Measurements from ENCODE around the gene NF2. TPM values are rescaled to one million over a fixed set of nuclear protein-coding genes. Genes with fewer than 3 reads are reported as not detected.
A peak's percentile ranks its signal among the peaks of the same experiment; 100 is the strongest.

NF2 gene
- total and polyA plus RNA-seq, 11 donors: 15.0 to 137 (median 52.1) TPM

DNA sequence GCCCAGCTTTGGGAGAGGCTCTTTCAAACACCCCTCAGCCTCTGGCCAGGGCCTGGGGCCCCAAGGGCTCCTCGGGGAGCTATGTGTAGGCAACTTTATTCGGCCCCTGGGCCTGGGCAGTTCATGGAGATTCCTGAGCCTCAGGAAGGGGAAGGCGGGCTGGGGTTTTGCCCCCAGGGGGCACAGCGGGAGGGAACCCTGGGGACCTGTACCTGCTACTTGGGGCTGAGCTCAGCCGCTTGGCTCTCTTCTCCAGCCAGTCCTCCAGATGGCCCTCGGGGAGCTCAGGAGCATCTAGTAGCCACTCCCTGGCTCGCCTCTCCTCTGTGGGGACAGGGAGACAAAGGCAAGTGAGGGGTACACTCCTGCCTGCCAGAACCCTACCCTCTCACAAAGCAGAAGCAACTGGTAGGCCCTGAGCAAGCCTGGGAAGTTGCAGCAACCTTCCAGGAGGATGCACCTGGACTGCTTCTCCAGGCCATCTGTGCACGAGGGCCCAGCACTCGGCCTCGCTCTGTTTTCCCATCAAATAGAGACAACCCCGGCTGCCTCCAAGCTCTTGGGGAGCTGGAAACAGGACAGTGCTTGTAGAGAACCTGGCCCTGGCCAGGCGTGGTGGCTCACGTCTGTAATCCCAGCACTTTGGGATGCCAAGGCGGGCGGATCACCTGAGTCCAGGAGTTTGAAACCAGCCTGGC, 134.8 kb downstream of the NF2 start:
- ATAC-seq (no peak), DNase-seq (no peak)
- peaks cover 0 to 59% (median 34%) of the 10 kb centered on the region in 9 donors for H3K36me3 ChIP-seq
- H3K4me1 ChIP-seq: peaks cover 0 to 7% (median 0%) of the 10 kb centered on the region in 12 donors
- no peak overlapping the region for H3K4me3 ChIP-seq
- no peaks in the 10 kb centered on the region for H3K9me3 ChIP-seq
- WGBS, 4 donors: 89 to 93% (median 92%) methylated on average over 8 to 15 of the region's 15 CpGs
- TF ChIP-seq, protein P1, sequence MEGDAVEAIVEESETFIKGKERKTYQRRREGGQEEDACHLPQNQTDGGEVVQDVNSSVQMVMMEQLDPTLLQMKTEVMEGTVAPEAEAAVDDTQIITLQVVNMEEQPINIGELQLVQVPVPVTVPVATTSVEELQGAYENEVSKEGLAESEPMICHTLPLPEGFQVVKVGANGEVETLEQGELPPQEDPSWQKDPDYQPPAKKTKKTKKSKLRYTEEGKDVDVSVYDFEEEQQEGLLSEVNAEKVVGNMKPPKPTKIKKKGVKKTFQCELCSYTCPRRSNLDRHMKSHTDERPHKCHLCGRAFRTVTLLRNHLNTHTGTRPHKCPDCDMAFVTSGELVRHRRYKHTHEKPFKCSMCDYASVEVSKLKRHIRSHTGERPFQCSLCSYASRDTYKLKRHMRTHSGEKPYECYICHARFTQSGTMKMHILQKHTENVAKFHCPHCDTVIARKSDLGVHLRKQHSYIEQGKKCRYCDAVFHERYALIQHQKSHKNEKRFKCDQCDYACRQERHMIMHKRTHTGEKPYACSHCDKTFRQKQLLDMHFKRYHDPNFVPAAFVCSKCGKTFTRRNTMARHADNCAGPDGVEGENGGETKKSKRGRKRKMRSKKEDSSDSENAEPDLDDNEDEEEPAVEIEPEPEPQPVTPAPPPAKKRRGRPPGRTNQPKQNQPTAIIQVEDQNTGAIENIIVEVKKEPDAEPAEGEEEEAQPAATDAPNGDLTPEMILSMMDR (IDR thresholded peaks at IDR 0.05): no peak
- no peak for TF ChIP-seq POLR2A (IDR thresholded peaks at IDR 0.05)
- intact Hi-C loops (cut with DNase I): no loop called here
- no peaks in the 10 kb centered on the region for H3K27me3 ChIP-seq
- no peak overlapping the region for H3K27ac ChIP-seq

DNA sequence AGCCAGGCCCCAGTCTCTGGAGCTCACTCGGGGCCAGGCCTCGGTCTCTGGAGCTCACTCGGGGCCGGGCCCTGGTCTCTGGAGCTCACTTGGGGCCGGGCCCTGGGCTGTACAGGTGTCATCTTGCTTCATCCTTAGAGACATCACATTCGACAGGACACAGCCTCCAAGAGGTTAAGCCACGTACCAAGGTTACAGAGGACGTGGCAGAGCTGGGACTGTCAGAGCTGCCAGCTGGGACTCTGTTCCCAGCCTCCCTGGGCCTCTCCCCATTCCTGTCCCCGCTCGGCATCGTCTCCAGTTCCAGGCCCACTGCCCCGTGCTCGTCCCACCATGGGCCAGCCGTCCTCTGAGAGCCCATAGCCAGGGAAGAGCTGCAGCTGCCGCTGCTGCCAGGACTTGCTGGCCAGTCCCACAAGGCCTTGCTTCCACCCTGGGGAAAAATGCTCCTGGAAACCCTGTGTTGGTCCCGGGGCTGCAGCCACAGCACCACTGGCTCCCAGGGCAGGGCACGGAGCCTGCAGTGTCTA, 136.0 kb downstream of the NF2 start:
- no peaks in the 10 kb centered on the region for H3K4me1 ChIP-seq
- no peak for TF ChIP-seq POLR2A (IDR thresholded peaks at IDR 0.05)
- 88 to 95% (median 93%) methylated on average over 12 to 17 of the region's 17 CpGs for WGBS, 4 donors
- H3K27me3 ChIP-seq: no peaks in the 10 kb centered on the region
- no peak overlapping the region for H3K27ac ChIP-seq
- peaks cover 0 to 56% (median 35%) of the 10 kb centered on the region in 9 donors for H3K36me3 ChIP-seq
- DNase-seq: peak in 1 of 5 donors; percentile 42
- H3K4me3 ChIP-seq: no peak overlapping the region
- intact Hi-C loops (cut with DNase I): no loop called here
- H3K9me3 ChIP-seq: no peaks in the 10 kb centered on the region
- no peak for ATAC-seq

DNA sequence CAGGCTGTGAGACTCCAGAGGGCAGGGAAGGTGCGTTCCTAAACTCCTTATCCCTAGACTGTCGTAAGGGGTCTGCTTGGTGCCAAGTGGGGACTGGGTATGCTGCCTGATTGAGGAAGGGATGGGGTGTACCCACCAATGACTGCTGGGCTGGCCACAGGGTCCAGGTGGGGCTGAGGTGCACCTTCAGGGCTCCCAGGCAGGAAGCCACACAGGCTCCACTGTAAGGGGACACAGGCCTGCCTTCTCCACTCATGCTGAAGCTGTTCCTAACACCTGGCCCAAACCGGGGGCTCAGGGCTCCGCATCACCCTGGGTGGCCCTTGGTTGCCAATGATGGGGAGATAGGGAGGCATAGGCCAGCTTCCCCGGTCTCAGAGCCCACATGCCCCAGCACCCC, 136.8 kb downstream of the NF2 start:
- no peaks in the 10 kb centered on the region for H3K27me3 ChIP-seq
- H3K9me3 ChIP-seq: no peaks in the 10 kb centered on the region
- 90 to 97% (median 96%) methylated on average over 3 to 5 of the region's 5 CpGs for WGBS, 4 donors
- peaks cover 0 to 55% (median 35%) of the 10 kb centered on the region in 9 donors for H3K36me3 ChIP-seq
- H3K4me1 ChIP-seq: no peaks in the 10 kb centered on the region
- intact Hi-C loops (cut with DNase I): no loop called here
- TF ChIP-seq POLR2A (IDR thresholded peaks at IDR 0.05): no peak
- TF ChIP-seq, protein P1 (IDR thresholded peaks at IDR 0.05): no peak
- H3K27ac ChIP-seq: no peak overlapping the region
- H3K4me3 ChIP-seq: no peak overlapping the region
- DNase-seq: no peak
- ATAC-seq: no peak

DNA sequence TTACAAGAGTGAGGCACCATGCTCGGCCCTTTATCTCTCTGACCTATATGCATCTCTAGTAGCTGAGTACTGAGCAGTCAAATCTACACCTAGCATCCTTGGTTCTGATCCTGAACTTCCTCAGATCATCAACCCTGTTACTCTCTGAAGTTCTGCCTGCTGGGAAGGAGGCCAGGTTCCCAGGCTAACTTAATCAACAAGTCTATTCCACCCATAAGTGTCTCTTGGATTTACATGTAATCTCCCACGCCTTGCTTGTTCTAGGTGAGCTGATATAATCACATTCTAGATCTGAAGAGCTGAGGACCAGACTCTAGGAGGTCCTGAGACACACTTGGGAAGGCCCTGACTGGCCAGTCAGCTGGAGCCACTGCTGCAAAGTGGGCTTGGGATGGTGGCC, 138.5 kb downstream of the NF2 start:
- H3K36me3 ChIP-seq: peaks cover 0 to 72% (median 44%) of the 10 kb centered on the region in 9 donors
- H3K9me3 ChIP-seq: no peaks in the 10 kb centered on the region
- TF ChIP-seq, protein P1 (IDR thresholded peaks at IDR 0.05): no peak
- TF ChIP-seq POLR2A (IDR thresholded peaks at IDR 0.05): no peak
- H3K4me1 ChIP-seq: no peaks in the 10 kb centered on the region
- H3K27me3 ChIP-seq: no peaks in the 10 kb centered on the region
- no peak overlapping the region for H3K4me3 ChIP-seq
- intact Hi-C loops (cut with DNase I): no loop called here
- 89 to 97% (median 92%) methylated on average over 2 of the region's 2 CpGs for WGBS, 4 donors
- DNase-seq: peak in 1 of 5 donors; percentile 15
- no peak for ATAC-seq
- H3K27ac ChIP-seq: no peak overlapping the region
